Anterior cingulate cortex (tissue), 58 donors: Measurements from ENCODE around the gene UTP25.

Source experiments
- DNase-seq, 58 donors: peaks; one replicate each; lab custom pipeline; 2025; lab: John Stamatoyannopoulos, UW

The UTP25 gene

DNA sequence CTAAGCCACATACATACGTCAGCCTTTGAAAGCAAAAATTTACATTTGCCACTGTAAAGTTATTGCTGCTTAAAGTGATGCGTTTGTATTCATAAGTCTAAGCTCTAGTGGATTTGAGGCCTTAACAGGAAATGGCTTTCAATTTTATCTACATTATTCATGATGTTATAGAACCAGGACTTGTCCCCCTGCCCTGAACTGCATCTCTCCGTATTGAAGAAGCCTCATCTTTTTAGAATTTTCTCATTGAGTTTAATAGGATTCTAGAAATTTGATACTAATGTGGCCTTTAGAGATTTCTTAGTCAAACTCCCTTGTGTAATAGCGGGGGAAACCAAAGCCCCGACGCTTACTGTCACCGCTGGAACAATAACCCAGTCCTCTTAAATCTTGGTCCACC lies 9.9 kb downstream of the UTP25 start:
- DNase-seq: no peak

GRCh38 chr1:209838537-209838936 lies 10.8 kb downstream of the UTP25 start:
- no peak for DNase-seq

DNA sequence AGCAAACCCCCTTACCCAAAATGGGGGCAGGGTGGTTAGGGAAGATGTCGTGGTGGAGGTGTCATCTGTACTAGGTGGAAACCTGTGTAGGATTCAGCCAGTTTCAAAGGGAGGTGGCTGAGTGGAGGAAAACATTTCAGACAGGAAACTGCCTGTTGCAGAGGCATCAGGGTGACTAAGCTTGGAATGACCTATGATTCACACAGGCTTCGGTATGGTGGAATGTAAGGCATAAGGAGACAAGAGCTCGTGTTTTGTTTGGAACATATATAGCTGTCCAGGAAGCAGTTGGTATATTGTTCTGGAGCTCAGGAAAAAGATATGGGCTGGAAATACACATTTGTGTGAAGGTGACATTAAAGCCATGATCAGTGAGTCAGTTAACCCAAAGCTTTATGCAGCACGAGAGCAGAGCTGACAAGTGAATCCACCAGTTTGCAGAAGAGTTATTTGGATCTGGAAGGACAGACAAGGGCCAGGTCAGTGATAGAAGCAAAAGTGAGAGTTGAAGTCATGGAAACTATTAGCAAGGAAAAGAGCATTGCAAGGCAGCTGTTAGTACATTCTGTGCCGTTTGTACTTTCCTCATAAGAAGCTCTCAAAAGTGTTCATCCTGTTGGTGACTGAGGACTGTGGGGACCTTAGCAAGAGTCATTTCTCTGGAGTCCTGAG lies 12.2 kb downstream of the UTP25 start:
- no peak for DNase-seq

GRCh38 chr1:209840611-209841010 lies 12.8 kb downstream of the UTP25 start:
- DNase-seq: no peak

- peak in 7 of 58 donors; percentile 12 to 65 (median 39) for DNase-seq
Observed at GRCh38 chr1:209844695-209845407, 17.1 kb downstream of the UTP25 start.

DNA sequence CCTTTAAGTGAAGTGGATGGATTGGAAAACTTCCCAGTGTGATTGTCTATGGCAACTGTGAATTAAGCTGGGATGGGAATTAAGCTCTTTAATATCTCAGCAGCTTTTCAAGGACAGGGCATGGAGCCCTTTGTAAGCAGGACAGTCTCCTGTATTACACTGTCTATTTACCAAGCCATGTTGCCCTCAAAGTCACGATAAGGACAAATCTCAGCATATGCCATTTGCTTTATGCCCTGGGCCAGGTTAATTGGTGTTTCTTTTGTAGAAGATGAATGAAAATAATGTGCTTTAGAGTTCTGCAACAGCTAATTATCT lies 17.6 kb downstream of the UTP25 start:
- no peak for DNase-seq

GRCh38 chr1:209849388-209849787 lies 21.6 kb downstream of the UTP25 start:
- no peak for DNase-seq

DNA sequence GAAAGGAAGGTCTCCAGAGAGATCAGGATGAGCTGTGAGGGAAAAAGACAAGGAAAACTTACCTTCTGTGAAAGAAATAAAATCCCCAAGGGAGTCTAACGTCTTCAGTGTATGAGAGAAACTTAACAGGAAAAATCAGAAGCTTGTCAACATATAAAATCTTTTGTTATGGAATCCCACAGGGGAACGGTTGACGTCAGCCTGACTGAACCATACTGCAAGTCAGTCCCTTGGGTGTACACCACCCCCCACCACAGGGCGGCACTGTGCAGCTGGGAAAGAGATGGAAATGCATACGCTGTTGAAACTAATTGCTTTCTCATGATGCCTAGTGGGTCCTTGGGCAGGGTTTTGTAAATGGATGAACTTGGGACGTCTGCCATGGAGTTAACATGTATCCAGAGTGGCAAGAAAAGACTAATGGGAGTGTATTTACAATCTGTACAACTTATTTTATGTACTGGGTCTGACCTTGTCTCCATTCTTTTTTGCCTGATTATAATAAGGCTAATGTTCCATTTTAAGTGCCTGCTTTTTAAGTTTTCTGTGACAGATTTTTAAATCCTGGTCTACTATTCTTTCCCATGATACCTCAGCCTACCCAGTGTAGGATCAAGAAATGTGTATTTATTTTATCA lies 22.7 kb downstream of the UTP25 start:
- DNase-seq: peak in 45 of 58 donors; percentile 11 to 87 (median 53)

GRCh38 chr1:209853676-209854075 lies 25.9 kb downstream of the UTP25 start:
- no peak for DNase-seq

DNA sequence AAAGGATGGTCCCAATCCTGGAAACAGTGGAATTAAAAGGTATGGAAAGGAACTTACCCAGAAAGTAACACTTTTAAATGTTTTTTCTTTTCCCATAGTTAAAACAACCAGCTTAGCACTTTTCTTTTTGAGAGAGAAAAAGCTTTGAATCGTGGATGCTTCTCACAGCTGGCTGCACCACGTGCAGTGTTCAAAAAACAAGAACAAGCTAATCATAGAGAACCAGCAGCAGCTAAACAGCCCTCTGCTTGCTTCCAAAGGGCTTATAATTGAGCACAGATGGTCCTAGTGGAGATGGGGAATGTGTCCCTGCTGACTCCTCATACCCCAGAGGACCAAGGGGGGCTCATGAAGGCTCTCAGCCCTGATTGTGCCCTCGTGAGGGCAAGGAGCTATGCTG lies 26.4 kb downstream of the UTP25 start:
- peak in 22 of 58 donors; percentile 11 to 68 (median 34) for DNase-seq

DNA sequence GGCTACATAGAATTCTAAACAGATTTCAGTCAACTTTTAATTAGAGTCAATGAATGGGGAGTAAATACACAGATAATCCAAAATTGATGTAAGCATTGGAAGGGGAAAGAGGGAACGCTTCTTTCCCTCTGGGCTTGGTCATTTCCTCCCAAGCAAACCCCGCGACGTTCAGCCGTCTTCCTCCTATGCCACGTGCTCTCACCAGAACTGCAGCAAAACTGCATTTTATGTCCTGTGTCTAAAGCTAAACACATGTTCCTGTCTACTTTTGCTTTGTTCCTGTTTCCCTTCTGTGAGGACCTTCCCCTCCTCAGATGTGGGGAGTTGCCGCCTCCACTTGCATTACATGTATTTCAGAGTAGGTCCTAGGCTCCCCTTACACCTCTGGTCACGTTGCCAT lies 27.2 kb downstream of the UTP25 start:
- no peak for DNase-seq

DNA sequence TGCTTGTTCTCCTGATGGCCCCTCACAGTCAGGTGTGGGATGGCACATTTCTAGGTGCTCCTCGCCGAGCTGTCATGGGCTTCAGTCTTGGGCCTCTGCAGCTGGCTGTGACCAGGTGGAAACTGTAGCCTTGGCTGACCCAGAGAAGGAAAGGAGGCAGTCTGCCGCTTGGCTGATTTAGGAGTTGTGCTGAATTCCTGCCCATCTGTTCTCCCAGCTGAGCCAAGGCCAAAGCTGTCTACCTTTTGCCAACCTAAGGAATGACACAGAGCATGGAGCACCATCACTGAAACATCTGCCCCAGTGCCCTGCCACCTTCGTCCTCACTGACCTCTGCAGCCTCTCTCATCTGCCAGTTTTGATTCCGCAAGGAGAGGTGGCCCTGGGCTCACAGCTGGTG lies 27.9 kb downstream of the UTP25 start:
- DNase-seq: no peak

DNA sequence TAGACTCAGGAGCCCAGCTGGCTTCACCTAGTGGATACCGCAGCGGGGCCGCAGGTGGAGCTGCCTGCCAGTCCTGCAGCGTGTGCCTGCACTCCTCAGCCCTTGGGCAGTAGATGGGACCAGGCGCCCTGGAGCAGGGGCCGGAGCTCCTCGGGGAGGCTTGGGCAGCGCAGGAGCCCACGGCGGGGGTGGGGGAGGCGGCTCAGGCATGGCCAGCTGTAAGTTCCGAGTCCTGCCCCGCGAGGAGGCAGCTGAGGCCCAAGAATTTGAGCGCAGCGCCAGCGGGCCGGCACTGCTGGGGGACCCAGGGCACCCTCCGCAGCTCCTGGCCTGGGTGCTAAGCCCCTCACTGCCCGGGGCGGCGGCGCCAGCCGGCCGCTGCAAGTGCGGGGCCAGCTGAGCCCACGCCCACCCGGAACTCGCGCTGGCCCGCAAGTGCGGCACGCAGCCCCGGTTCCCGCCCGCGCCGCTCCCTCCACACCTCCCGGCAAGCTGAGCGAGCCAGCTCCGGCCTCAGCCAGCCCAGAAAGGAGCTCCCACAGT lies 30.9 kb downstream of the UTP25 start:
- DNase-seq: no peak

DNA sequence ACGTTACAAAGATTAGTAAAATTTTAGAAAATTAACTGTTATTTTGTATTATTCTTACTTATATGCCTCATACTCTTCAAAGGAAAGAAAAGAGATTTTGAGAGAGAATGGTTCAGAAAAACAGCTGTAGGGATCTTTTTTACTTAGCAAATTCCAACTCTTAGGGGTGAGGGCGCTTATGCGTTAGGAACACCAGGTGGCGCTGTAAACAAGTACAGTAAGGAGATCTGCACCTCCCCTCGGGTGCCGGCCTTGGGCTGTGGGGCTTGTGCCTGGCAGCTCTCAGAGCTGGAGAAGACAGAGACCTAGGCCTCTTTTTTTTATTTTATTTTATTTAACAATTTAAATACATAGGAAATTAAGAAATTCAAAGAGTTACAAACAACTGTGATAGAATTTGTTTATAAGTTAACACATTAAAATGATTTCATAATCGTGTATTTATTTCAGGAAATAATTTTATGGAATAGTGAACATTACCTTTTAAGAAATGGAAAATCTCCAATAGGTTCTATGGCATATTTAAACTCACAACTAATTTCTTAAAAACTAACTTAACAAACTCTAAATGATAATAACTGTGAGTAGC lies 32.6 kb downstream of the UTP25 start:
- peak in 51 of 58 donors; percentile 20 to 88 (median 61) for DNase-seq

DNA sequence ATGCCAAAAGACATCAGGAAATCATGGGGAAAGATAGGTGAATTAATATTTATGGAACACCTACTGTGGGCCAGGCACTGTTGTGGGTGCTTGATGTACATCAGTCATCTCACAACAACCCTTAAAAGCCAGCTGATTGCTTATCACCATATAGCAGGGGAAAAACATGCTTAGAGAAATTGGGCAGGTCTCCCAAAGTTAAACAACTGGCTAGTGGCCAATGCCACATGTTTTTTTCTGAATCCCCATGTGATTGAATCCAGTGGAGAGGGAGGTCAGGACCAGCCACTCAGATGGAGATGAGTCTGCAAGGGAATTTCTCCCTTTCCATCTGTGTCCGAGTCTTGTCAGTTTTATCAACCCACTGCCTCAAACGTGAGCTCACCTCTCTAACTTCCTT lies 33.5 kb downstream of the UTP25 start:
- DNase-seq: no peak

- DNase-seq: peak in 3 of 58 donors; percentile 19 to 51 (median 50)
Observed at GRCh38 chr1:209862391-209863356, 34.9 kb downstream of the UTP25 start.

GRCh38 chr1:209863766-209864485 lies 36.2 kb downstream of the UTP25 start:
- DNase-seq: no peak

DNA sequence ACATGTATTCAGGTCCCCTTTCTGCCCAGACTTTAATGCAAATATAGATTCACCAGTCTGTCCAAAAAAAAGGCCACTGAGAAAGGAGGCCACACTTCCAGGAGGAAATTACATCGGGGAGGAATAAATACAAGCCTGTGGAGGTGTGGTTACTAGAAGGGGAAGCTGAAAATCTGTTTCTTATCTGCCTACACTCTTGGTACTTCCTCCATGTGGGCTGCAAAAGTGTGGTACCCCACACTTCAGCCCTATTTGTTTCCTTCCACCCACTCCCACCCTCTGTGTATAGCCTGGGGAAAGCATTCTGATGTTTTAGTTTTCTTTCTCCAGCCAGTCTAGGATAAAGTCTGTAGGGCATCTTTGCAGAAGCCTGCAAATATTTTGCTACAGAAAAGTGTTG lies 38.4 kb downstream of the UTP25 start:
- DNase-seq: no peak
